ENCODE data around the gene FAM174A.

DNA sequence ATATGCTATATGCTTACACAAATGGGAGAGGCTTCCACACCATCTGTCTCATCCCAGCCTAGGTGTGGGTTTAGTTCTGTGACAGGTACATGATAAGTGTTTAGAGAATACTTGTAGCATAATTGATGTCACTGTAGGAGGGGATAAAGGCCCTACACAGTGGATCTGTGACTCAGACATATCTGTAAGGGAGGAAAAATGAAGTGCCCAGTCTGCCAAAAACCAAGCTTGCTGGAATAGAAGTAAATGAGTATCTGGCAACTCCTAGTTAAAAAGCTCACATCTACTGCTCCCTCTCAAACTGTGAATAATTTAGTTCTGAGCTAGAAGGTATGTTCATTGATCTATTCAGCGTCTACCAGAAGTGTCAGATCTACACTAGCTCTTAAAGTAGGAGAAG lies 38.9 kb upstream of the FAM174A start:
- TF ChIP-seq, protein P1, sequence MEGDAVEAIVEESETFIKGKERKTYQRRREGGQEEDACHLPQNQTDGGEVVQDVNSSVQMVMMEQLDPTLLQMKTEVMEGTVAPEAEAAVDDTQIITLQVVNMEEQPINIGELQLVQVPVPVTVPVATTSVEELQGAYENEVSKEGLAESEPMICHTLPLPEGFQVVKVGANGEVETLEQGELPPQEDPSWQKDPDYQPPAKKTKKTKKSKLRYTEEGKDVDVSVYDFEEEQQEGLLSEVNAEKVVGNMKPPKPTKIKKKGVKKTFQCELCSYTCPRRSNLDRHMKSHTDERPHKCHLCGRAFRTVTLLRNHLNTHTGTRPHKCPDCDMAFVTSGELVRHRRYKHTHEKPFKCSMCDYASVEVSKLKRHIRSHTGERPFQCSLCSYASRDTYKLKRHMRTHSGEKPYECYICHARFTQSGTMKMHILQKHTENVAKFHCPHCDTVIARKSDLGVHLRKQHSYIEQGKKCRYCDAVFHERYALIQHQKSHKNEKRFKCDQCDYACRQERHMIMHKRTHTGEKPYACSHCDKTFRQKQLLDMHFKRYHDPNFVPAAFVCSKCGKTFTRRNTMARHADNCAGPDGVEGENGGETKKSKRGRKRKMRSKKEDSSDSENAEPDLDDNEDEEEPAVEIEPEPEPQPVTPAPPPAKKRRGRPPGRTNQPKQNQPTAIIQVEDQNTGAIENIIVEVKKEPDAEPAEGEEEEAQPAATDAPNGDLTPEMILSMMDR (IDR thresholded peaks at IDR 0.05): no peak
- no peak for TF ChIP-seq POLR2A (IDR thresholded peaks at IDR 0.05)

Data from right lobe of liver (tissue), 4 donors.